ENCODE results near the gene MAGEF1. TPM values are rescaled to one million over a fixed set of nuclear protein-coding genes. Genes with fewer than 3 reads are reported as not detected.

The MAGEF1 gene
- total and polyA plus RNA-seq, 2 donors (not counting 1 experiment from before 2014, with no cell fraction given): 9.5 to 26.2 TPM

DNA sequence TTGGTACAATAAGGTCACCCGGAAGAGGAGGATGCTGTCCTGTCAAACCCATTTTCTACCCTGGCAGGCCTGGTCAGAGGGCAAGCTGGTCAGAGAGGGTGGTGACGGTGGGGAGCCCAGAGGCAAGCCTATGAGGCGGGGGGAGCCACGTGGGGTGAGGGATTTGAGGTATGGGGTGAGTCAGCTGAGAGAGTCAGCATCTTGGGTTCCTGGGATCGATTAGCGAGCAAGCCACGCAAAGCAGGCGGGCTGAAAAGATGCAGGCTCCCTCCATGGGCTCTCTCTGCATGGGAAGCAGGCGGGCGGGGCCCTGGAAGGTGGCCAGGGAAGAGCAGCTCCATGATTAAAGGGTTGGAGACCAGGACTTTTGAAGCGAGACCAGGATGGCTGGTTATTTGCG lies 48.1 kb downstream of the MAGEF1 start:
- ChIA-PET POLR2A (no interaction called here), CTCF (interaction anchor here (0.7 kb wide), 1 partner anchor 13 kb away, joined by 3 read pairs; no protein-coding TSS in a partner anchor)
- Histone ChIP-seq H3K9ac (ENCODE audit: low read length) (no peak overlapping the region), H3K9me3 (ENCODE audit: control extremely low read depth in 1 of 3, control insufficient read depth in 2 of 3, insufficient read depth in 1 of 3, low read length in 2 of 3) (peaks cover 0 to 15% (median 0%) of the 10 kb centered on the region in 3 donors), H3K4me2 (replicated peaks; ENCODE audit: low read depth, low read length, poor library complexity, severe bottlenecking) (no peak overlapping the region), H3K27me3 (replicated peaks in 1 of 4; ENCODE audit: control extremely low read depth in 1 of 4, control insufficient read depth in 3 of 4, insufficient read depth in 4 of 4, low read length in 3 of 4) (no peaks in the 10 kb centered on the region), H3K79me2 (ENCODE audit: control insufficient read depth, insufficient read depth, low read length) (no peaks in the 10 kb centered on the region), H3K36me3 (replicated peaks in 1 of 2; ENCODE audit: control extremely low read depth in 1 of 2, control insufficient read depth in 1 of 2, extremely low read depth in 1 of 2, insufficient read depth in 2 of 2, low read length in 1 of 2) (no peaks in the 10 kb centered on the region), H3K4me3 (ENCODE audit: control extremely low read depth in 1 of 5, extremely low read depth in 1 of 5, insufficient read depth in 1 of 5, low read depth in 2 of 5, low read length in 4 of 5) (no peak overlapping the region), H2AFZ (ENCODE audit: insufficient read depth, low read depth, low read length, poor library complexity, severe bottlenecking) (no peak overlapping the region), H4K20me1 (ENCODE audit: control insufficient read depth, insufficient read depth, low read length, poor library complexity, severe bottlenecking) (no peaks in the 10 kb centered on the region), H3K4me1 (ENCODE audit: control insufficient read depth in 2 of 2, insufficient read depth in 2 of 2, low read length in 2 of 2) (peaks cover 5 to 16% of the 10 kb centered on the region in 2 donors), H3K27ac (ENCODE audit: low read length in 2 of 2) (no peak overlapping the region)
- 91% methylated on average over 9 of the region's 12 CpGs for WGBS (ENCODE audit: insufficient coverage)
- Mint-ChIP-seq H3K9me3 (ENCODE audit: insufficient read depth) (no peaks in the 10 kb centered on the region), H3K4me1 (peaks cover 12% of the 10 kb centered on the region), H3K4me3 (no peak overlapping the region), H3K27me3 (peaks cover 16% of the 10 kb centered on the region), H3K27ac (no peak overlapping the region)
- DNase-seq: no peak
- no peak for ATAC-seq (ENCODE audit: low read depth)
- intact Hi-C loops (cut with micrococcal nuclease): no loop called here
- no peak for TF ChIP-seq EZH2 (IDR thresholded peaks at IDR 0.05; ENCODE audit: borderline replicate concordance, insufficient read depth, low read depth, low read length, poor library complexity, severe bottlenecking)
- TF ChIP-seq, protein P1, sequence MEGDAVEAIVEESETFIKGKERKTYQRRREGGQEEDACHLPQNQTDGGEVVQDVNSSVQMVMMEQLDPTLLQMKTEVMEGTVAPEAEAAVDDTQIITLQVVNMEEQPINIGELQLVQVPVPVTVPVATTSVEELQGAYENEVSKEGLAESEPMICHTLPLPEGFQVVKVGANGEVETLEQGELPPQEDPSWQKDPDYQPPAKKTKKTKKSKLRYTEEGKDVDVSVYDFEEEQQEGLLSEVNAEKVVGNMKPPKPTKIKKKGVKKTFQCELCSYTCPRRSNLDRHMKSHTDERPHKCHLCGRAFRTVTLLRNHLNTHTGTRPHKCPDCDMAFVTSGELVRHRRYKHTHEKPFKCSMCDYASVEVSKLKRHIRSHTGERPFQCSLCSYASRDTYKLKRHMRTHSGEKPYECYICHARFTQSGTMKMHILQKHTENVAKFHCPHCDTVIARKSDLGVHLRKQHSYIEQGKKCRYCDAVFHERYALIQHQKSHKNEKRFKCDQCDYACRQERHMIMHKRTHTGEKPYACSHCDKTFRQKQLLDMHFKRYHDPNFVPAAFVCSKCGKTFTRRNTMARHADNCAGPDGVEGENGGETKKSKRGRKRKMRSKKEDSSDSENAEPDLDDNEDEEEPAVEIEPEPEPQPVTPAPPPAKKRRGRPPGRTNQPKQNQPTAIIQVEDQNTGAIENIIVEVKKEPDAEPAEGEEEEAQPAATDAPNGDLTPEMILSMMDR (IDR thresholded peaks at IDR 0.05): no peak

DNA sequence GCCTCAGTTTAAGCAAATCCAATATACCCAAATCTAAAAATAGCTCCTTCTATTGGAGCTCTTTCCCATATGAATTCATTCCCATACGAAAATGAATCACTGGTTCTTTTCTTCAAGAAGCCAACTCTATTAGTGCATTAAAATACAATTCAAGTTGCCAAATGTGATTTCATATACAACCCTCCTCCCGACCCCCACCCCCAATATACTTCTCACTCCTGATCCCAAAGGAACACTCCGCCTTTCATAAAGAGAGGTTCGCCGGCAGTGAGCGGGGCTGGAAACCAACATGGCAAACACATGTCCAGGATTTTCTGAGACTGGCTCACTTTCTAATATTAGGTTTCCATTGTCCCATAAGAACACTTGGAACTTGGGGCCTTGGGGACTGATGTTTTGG lies 48.5 kb downstream of the MAGEF1 start:
- DNase-seq: no peak
- no peaks in the 10 kb centered on the region for H4K20me1 ChIP-seq (ENCODE audit: control insufficient read depth, insufficient read depth, low read length, poor library complexity, severe bottlenecking)
- TF ChIP-seq EZH2 (IDR thresholded peaks at IDR 0.05; ENCODE audit: borderline replicate concordance, insufficient read depth, low read depth, low read length, poor library complexity, severe bottlenecking): no peak
- TF ChIP-seq, protein P1 (IDR thresholded peaks at IDR 0.05): no peak
- Mint-ChIP-seq H3K9me3 (ENCODE audit: insufficient read depth) (no peaks in the 10 kb centered on the region), H3K4me1 (peaks cover 12% of the 10 kb centered on the region), H3K4me3 (no peak overlapping the region), H3K27ac (no peak overlapping the region), H3K27me3 (peaks cover 16% of the 10 kb centered on the region)
- no peak overlapping the region for H3K4me2 ChIP-seq (replicated peaks; ENCODE audit: low read depth, low read length, poor library complexity, severe bottlenecking)
- ChIA-PET CTCF (no interaction called here), POLR2A (no interaction called here)
- WGBS (ENCODE audit: insufficient coverage): 90% methylated on average over 6 of the region's 6 CpGs
- no peak overlapping the region for H2AFZ ChIP-seq (ENCODE audit: insufficient read depth, low read depth, low read length, poor library complexity, severe bottlenecking)
- intact Hi-C loops (cut with micrococcal nuclease): no loop called here
- no peak for ATAC-seq (ENCODE audit: low read depth)
- H3K36me3 ChIP-seq (replicated peaks in 1 of 2; ENCODE audit: control extremely low read depth in 1 of 2, control insufficient read depth in 1 of 2, extremely low read depth in 1 of 2, insufficient read depth in 2 of 2, low read length in 1 of 2): no peaks in the 10 kb centered on the region
- H3K27me3 ChIP-seq (replicated peaks in 1 of 4; ENCODE audit: control extremely low read depth in 1 of 4, control insufficient read depth in 3 of 4, insufficient read depth in 4 of 4, low read length in 3 of 4): no peaks in the 10 kb centered on the region
- H3K27ac ChIP-seq (ENCODE audit: low read length in 2 of 2): no peak overlapping the region
- no peaks in the 10 kb centered on the region for H3K79me2 ChIP-seq (ENCODE audit: control insufficient read depth, insufficient read depth, low read length)
- peaks cover 5 to 16% of the 10 kb centered on the region in 2 donors for H3K4me1 ChIP-seq (ENCODE audit: control insufficient read depth in 2 of 2, insufficient read depth in 2 of 2, low read length in 2 of 2)
- H3K9ac ChIP-seq (ENCODE audit: low read length): no peak overlapping the region
- H3K4me3 ChIP-seq (ENCODE audit: control extremely low read depth in 1 of 5, extremely low read depth in 1 of 5, insufficient read depth in 1 of 5, low read depth in 2 of 5, low read length in 4 of 5): no peak overlapping the region
- peaks cover 0 to 15% (median 0%) of the 10 kb centered on the region in 3 donors for H3K9me3 ChIP-seq (ENCODE audit: control extremely low read depth in 1 of 3, control insufficient read depth in 2 of 3, insufficient read depth in 1 of 3, low read length in 2 of 3)
